HG02870 (cell line): ENCODE measurements around the gene ACKR4.
"Not testable (repeated sequence)": the region's sequence is repeated elsewhere in the genome, so short reads cannot be mapped to it uniquely, and the experiment has no call there.

ENCODE experiments used
- ATAC-seq: cut with Tn5 transposase; IDR thresholded peaks from one replicate; pipeline ENCODE4 v1.9.1; 2021; ENCODE audit warnings: mild to moderate bottlenecking, moderate library complexity; ENCODE audit not compliant: unreplicated experiment

ACKR4 gene

GRCh38 chr3:132593947-132594323, 3.1 kb upstream of the ACKR4 start:
- no peak for ATAC-seq

GRCh38 chr3:132594498-132594897, 2.6 kb upstream of the ACKR4 start:
- ATAC-seq: no peak

GRCh38 chr3:132595014-132595413, 2.1 kb upstream of the ACKR4 start:
- no peak for ATAC-seq

GRCh38 chr3:132596326-132596725, 744 bp upstream of the ACKR4 start:
- ATAC-seq: no peak

GRCh38 chr3:132597660-132598059, 590 bp downstream of the ACKR4 start:
- ATAC-seq: no peak

- no peak for ATAC-seq
These were observed 1.1 kb downstream of the ACKR4 start for GRCh38 chr3:132598181-132598580.

GRCh38 chr3:132600614-132601013, 3.5 kb downstream of the ACKR4 start:
- ATAC-seq: not testable (repeated sequence)

- ATAC-seq: no peak
These were observed 8.3 kb downstream of the ACKR4 start for GRCh38 chr3:132605374-132605792.

- no peak for ATAC-seq
These were observed 9.0 kb downstream of the ACKR4 start for GRCh38 chr3:132606085-132606484.

GRCh38 chr3:132606620-132607019, 9.6 kb downstream of the ACKR4 start:
- not testable (repeated sequence) for ATAC-seq

GRCh38 chr3:132615301-132615700, 18.2 kb downstream of the ACKR4 start:
- not testable (repeated sequence) for ATAC-seq

GRCh38 chr3:132615881-132616280, 18.8 kb downstream of the ACKR4 start:
- no peak for ATAC-seq

GRCh38 chr3:132616780-132617179, 19.7 kb downstream of the ACKR4 start:
- no peak for ATAC-seq

GRCh38 chr3:132622148-132622547, 25.1 kb downstream of the ACKR4 start:
- no peak for ATAC-seq

- no peak for ATAC-seq
These were observed 25.7 kb downstream of the ACKR4 start for GRCh38 chr3:132622761-132623160.

GRCh38 chr3:132623646-132624045, 26.6 kb downstream of the ACKR4 start:
- no peak for ATAC-seq

GRCh38 chr3:132624790-132625189, 27.7 kb downstream of the ACKR4 start:
- ATAC-seq: no peak

GRCh38 chr3:132625613-132626012, 28.5 kb downstream of the ACKR4 start:
- peak; percentile 92 for ATAC-seq

GRCh38 chr3:132626955-132627354, 29.9 kb downstream of the ACKR4 start:
- no peak for ATAC-seq

- no peak for ATAC-seq
These were observed 31.1 kb downstream of the ACKR4 start for GRCh38 chr3:132628157-132628556.

- no peak for ATAC-seq
These were observed 32.9 kb downstream of the ACKR4 start for GRCh38 chr3:132629928-132630327.

- ATAC-seq: no peak
These were observed 33.5 kb downstream of the ACKR4 start for GRCh38 chr3:132630612-132631011.

GRCh38 chr3:132635052-132635451, 38.0 kb downstream of the ACKR4 start:
- no peak for ATAC-seq

GRCh38 chr3:132637590-132637989, 40.5 kb downstream of the ACKR4 start:
- ATAC-seq: no peak
